Smooth muscle cell (in vitro differentiated cells): ENCODE measurements around the gene FGF16. TPM values are rescaled to one million over a fixed set of nuclear protein-coding genes. Genes with fewer than 3 reads are reported as not detected.
"Not testable (repeated sequence)": the region's sequence is repeated elsewhere in the genome, so short reads cannot be mapped to it uniquely, and the experiment has no call there.

Experiments used
- DNase-seq: peaks from one replicate; lab custom pipeline; 2025; ENCODE audit not compliant: unreplicated experiment; lab: John Stamatoyannopoulos, UW
- H2AFZ ChIP-seq: fragments of 200-600 bp; sonication (generic); 2 replicates; pipeline ENCODE4 v1.6.0; 2016; ENCODE audit warnings: antibody characterized with exemption, low read depth, mild to moderate bottlenecking
- H3F3A ChIP-seq: fragments of 200-600 bp; sonication (generic); 2 replicates; pipeline ENCODE4 v1.6.0; 2017; ENCODE audit warnings: antibody characterized with exemption, low read depth
- H3K27ac ChIP-seq: fragments of 200-600 bp; sonication (generic); 2 replicates; pipeline ENCODE4 v1.5.1; 2016; ENCODE audit warnings: low read depth, mild to moderate bottlenecking
- H3K27me3 ChIP-seq: fragments of 200-600 bp; sonication (generic); 2 replicates; pipeline ENCODE4 v1.6.1; 2016; ENCODE audit warnings: low read depth, mild to moderate bottlenecking
- H3K36me3 ChIP-seq: fragments of 200-600 bp; sonication (generic); 2 replicates; pipeline ENCODE4 v1.5.1; 2016; ENCODE audit warnings: low read depth
- H3K4me1 ChIP-seq: fragments of 200-600 bp; sonication (generic); 2 replicates; pipeline ENCODE4 v1.5.1; 2016; ENCODE audit warnings: low read depth
- H3K4me2 ChIP-seq: fragments of 200-600 bp; sonication (generic); 2 replicates; pipeline ENCODE4 v1.6.0; 2016; ENCODE audit warnings: mild to moderate bottlenecking
- H3K4me3 ChIP-seq: fragments of 200-600 bp; sonication (generic); 2 replicates; pipeline ENCODE4 v1.5.1; 2016; ENCODE audit warnings: mild to moderate bottlenecking
- H3K79me2 ChIP-seq: fragments of 200-600 bp; sonication (generic); 2 replicates; pipeline ENCODE4 v1.6.0; 2016; ENCODE audit warnings: low read depth, mild to moderate bottlenecking
- H3K9ac ChIP-seq: fragments of 200-600 bp; sonication (generic); 2 replicates; pipeline ENCODE4 v1.6.0; 2016; ENCODE audit warnings: low read depth
- H3K9me3 ChIP-seq: fragments of 200-600 bp; sonication (generic); replicated peaks from 2 replicates; pipeline ENCODE4 v1.5.1; 2016; ENCODE audit warnings: low read depth
- H4K20me1 ChIP-seq: fragments of 200-600 bp; sonication (generic); 2 replicates; pipeline ENCODE4 v1.6.0; 2016; ENCODE audit warnings: low read depth
- CTCF ChIP-seq: fragments of 200-600 bp; sonication (generic); IDR thresholded peaks from 2 replicates; pipeline ENCODE4 v1.5.1; 2017; ENCODE audit warnings: borderline replicate concordance, mild to moderate bottlenecking, antibody characterized with exemption; ENCODE audit not compliant: insufficient read depth, poor library complexity, severe bottlenecking
- WGBS: methylation state at CpG from one replicate; pipeline ENCODE4 v1.1.7; 2016; ENCODE audit warnings: low lambda C conversion rate; 5-methylcytosine and 5-hydroxymethylcytosine counted together
- polyA plus RNA-seq: library from polyadenylated mRNA; unstranded; fragments of >200 nt; fragmentation: Nextera tagmentation; extraction: Ambion mirVana; gene quantifications from 2 replicates; pipeline ENCODE4 v1.2.1, GENCODE V29; 2016
- total RNA-seq: library from RNA; depleted of rRNA; stranded (reverse); fragments of >200 nt; gene quantifications from 2 replicates; pipeline ENCODE4 v1.2.3, GENCODE V29; 2014

The FGF16 gene
- not detected in 2 replicates for total RNA-seq
- polyA plus RNA-seq: not detected in 2 replicates

- Histone ChIP-seq H3K4me2 (peak within 1 kb of the TSS; percentile 78), H3K27me3 (peaks cover 44% of the 10 kb centered on the region), H4K20me1 (no peaks in the 10 kb centered on the region), H3K9ac (no peak within 1 kb of the TSS), H3K9me3 (no peaks in the 10 kb centered on the region), H3K79me2 (no peaks in the 10 kb centered on the region), H3K36me3 (no peaks in the 10 kb centered on the region), H2AFZ (no peak within 1 kb of the TSS), H3K27ac (no peak within 1 kb of the TSS), H3K4me3 (peak within 1 kb of the TSS; percentile 22), H3F3A (no peaks in the 10 kb centered on the region), H3K4me1 (no peaks in the 10 kb centered on the region)
- DNase-seq: no peak
- TF ChIP-seq CTCF: no peak
- 32% methylated on average over 48 of the region's 48 CpGs for WGBS
Measured at GRCh38 chrX:77446908-77447652, at the start of gene FGF16. Gene FGF16, plus strand, starts transcription at chrX:77447389. Its CDS starts 286 bp downstream, at chrX:77447675.

GRCh38 chrX:77398330-77398954, 48.7 kb upstream of the FGF16 start:
- 72% methylated on average over 3 of the region's 3 CpGs for WGBS
- H3F3A ChIP-seq: no peaks in the 10 kb centered on the region
- H3K27me3 ChIP-seq: no peaks in the 10 kb centered on the region
- TF ChIP-seq CTCF: no peak
- no peak overlapping the region for H2AFZ ChIP-seq
- no peak overlapping the region for H3K4me3 ChIP-seq
- H3K4me2 ChIP-seq: no peak overlapping the region
- H4K20me1 ChIP-seq: no peaks in the 10 kb centered on the region
- H3K9me3 ChIP-seq: no peaks in the 10 kb centered on the region
- H3K27ac ChIP-seq: no peak overlapping the region
- H3K79me2 ChIP-seq: no peaks in the 10 kb centered on the region
- no peaks in the 10 kb centered on the region for H3K4me1 ChIP-seq
- no peak overlapping the region for H3K9ac ChIP-seq
- no peak for DNase-seq
- H3K36me3 ChIP-seq: no peaks in the 10 kb centered on the region

GRCh38 chrX:77404419-77404818, 42.8 kb upstream of the FGF16 start:
- H3K9me3 ChIP-seq: no peaks in the 10 kb centered on the region
- H4K20me1 ChIP-seq: no peaks in the 10 kb centered on the region
- no peak overlapping the region for H3K4me2 ChIP-seq
- no peaks in the 10 kb centered on the region for H3K4me1 ChIP-seq
- H3K36me3 ChIP-seq: no peaks in the 10 kb centered on the region
- no peak for DNase-seq
- no peak overlapping the region for H3K27ac ChIP-seq
- H3K79me2 ChIP-seq: no peaks in the 10 kb centered on the region
- WGBS: 46% methylated on average over 2 of the region's 2 CpGs
- H3K4me3 ChIP-seq: no peak overlapping the region
- no peak overlapping the region for H3K9ac ChIP-seq
- TF ChIP-seq CTCF: no peak
- H3K27me3 ChIP-seq: no peaks in the 10 kb centered on the region
- no peaks in the 10 kb centered on the region for H3F3A ChIP-seq
- no peak overlapping the region for H2AFZ ChIP-seq

GRCh38 chrX:77407821-77408220, 39.4 kb upstream of the FGF16 start:
- H4K20me1 ChIP-seq, H3K9ac ChIP-seq, H3F3A ChIP-seq, H2AFZ ChIP-seq, H3K27ac ChIP-seq, DNase-seq, H3K9me3 ChIP-seq, H3K79me2 ChIP-seq, H3K36me3 ChIP-seq, H3K4me1 ChIP-seq, H3K4me2 ChIP-seq, H3K4me3 ChIP-seq, H3K27me3 ChIP-seq: not testable (repeated sequence)
- 68% methylated on average over 1 of the region's 1 CpG for WGBS
